HG02973 (cell line): ENCODE measurements around the gene KLF15.

ENCODE experiments used
- ATAC-seq: cut with Tn5 transposase; IDR thresholded peaks from one replicate; pipeline ENCODE4 v1.9.1; 2021; ENCODE audit warnings: moderate library complexity; ENCODE audit not compliant: unreplicated experiment

The KLF15 gene

GRCh38 chr3:126357295-126358037 is at the start of gene KLF15:
Gene KLF15, minus strand, starts transcription at chr3:126357408. Its CDS starts 4,486 bp downstream, at chr3:126352922.
- peak; percentile 75 for ATAC-seq

GRCh38 chr3:126406389-126407296 is 49.4 kb upstream of the KLF15 start:
- ATAC-seq: no peak

- no peak for ATAC-seq
Measured at GRCh38 chr3:126402666-126403302, 45.6 kb upstream of the KLF15 start.

- no peak for ATAC-seq
Measured at GRCh38 chr3:126402178-126402577, 45.0 kb upstream of the KLF15 start.

- no peak for ATAC-seq
Measured at GRCh38 chr3:126401611-126402160, 44.5 kb upstream of the KLF15 start.

GRCh38 chr3:126399756-126400155 is 42.5 kb upstream of the KLF15 start:
- ATAC-seq: no peak

- no peak for ATAC-seq
Measured at GRCh38 chr3:126399351-126399735, 42.1 kb upstream of the KLF15 start.

- ATAC-seq: no peak
Measured at GRCh38 chr3:126398423-126399350, 41.5 kb upstream of the KLF15 start.

- ATAC-seq: no peak
Measured at GRCh38 chr3:126397610-126398422, 40.6 kb upstream of the KLF15 start.

GRCh38 chr3:126396536-126396935 is 39.3 kb upstream of the KLF15 start:
- ATAC-seq: no peak

GRCh38 chr3:126395846-126396513 is 38.8 kb upstream of the KLF15 start:
- ATAC-seq: no peak

- no peak for ATAC-seq
Measured at GRCh38 chr3:126394977-126395321, 37.7 kb upstream of the KLF15 start.

GRCh38 chr3:126394179-126394976 is 37.2 kb upstream of the KLF15 start, which contains the start of gene CFAP100:
Gene CFAP100, plus strand, starts transcription at chr3:126394909. Its CDS starts 1,092 bp downstream, at chr3:126396001.
- no peak for ATAC-seq

GRCh38 chr3:126393563-126393962 is 36.4 kb upstream of the KLF15 start:
- no peak for ATAC-seq

GRCh38 chr3:126392246-126392645 is 35.0 kb upstream of the KLF15 start:
- no peak for ATAC-seq

GRCh38 chr3:126391631-126392030 is 34.4 kb upstream of the KLF15 start:
- no peak for ATAC-seq

GRCh38 chr3:126390751-126391150 is 33.5 kb upstream of the KLF15 start:
- no peak for ATAC-seq

- ATAC-seq: no peak
Measured at GRCh38 chr3:126390201-126390600, 33.0 kb upstream of the KLF15 start.
